MCF 10A (cell line): ENCODE results near the gene IL36B. TPM values are rescaled to one million over a fixed set of nuclear protein-coding genes. Genes with fewer than 3 reads are reported as not detected.

Experiments used
- BruUV-seq: library from RNA; stranded (reverse); fragments of 400-500 nt; replicated peaks from 2 replicates; lab custom pipeline; 2021; lab: Mats Ljungman, UMichigan
- CTCF ChIA-PET: fragments of 300-600 bp; sonication (Branson Sonifier 250); formaldehyde crosslinking; extraction: SDS; loops from one replicate; lab custom pipeline; 2021; ENCODE audit warnings: antibody characterized with exemption, inconsistent platforms; lab: Yijun Ruan, JAX
- POLR2A ChIA-PET: fragments of 300-600, 350-650 bp; sonication (Branson Sonifier 250); formaldehyde crosslinking; extraction: SDS; loops from one replicate; lab custom pipeline; 2020; ENCODE audit warnings: antibody characterized with exemption, inconsistent platforms; lab: Yijun Ruan, JAX
- DNase-seq: peaks from one replicate; pipeline ENCODE4 v3.0.0-alpha.2; 2018; ENCODE audit not compliant: unreplicated experiment
- H3K27ac Mint-ChIP-seq: one replicate; pipeline ENCODE4 v1.8.0; 2022; ENCODE audit warnings: mild to moderate bottlenecking, low read depth, mixed read lengths; ENCODE audit not compliant: unreplicated experiment
- H3K27me3 Mint-ChIP-seq: one replicate; pipeline ENCODE4 v1.8.0; 2022; ENCODE audit warnings: mixed read lengths; ENCODE audit not compliant: insufficient read depth, unreplicated experiment
- H3K36me3 Mint-ChIP-seq: one replicate; pipeline ENCODE4 v1.8.0; 2022; ENCODE audit warnings: mild to moderate bottlenecking, moderate library complexity, mixed read lengths; ENCODE audit not compliant: insufficient read depth, unreplicated experiment
- H3K4me1 Mint-ChIP-seq: one replicate; pipeline ENCODE4 v1.8.0; 2022; ENCODE audit warnings: mixed read lengths; ENCODE audit not compliant: insufficient read depth, unreplicated experiment
- H3K4me3 Mint-ChIP-seq: one replicate; pipeline ENCODE4 v1.8.0; 2022; ENCODE audit warnings: mild to moderate bottlenecking, moderate library complexity, mixed read lengths; ENCODE audit not compliant: unreplicated experiment
- H3K9me3 Mint-ChIP-seq: one replicate; pipeline ENCODE4 v1.8.0; 2022; ENCODE audit warnings: mixed read lengths; ENCODE audit not compliant: unreplicated experiment
- CTCF ChIP-seq: fragments of 200-600 bp; IDR thresholded peaks from one replicate; pipeline ENCODE4 v1.8.0; 2022; ENCODE audit warnings: antibody characterized with exemption, mild to moderate bottlenecking; ENCODE audit not compliant: unreplicated experiment
- intact Hi-C: fragments of 100-400 bp; cut with micrococcal nuclease; formaldehyde crosslinking; loops from 2 replicates; pipeline ENCODE4 v1.14.1; 2022
- total RNA-seq: library from RNA; stranded (reverse); gene quantifications from 2 replicates; pipeline ENCODE4 v1.2.3, GENCODE V29; 2022

IL36B gene
- total RNA-seq, 1 experiment from 2014 or later = not detected

GRCh38 chr2:113067681-113068080 is 15.0 kb upstream of the IL36B start, which contains the start of gene IL1F10:
TSS of gene IL1F10 (plus strand) at chr2:113067970. CDS start at chr2:113072739, 4,769 bp downstream.
- no TSS peak for BruUV-seq
- CTCF ChIA-PET = interaction anchor here (1.0 kb wide), 1 partner anchor 109 kb away, joined by 3 read pairs; no protein-coding TSS in a partner anchor
- Mint-ChIP-seq H3K27me3 (no peaks in the 10 kb centered on the region), H3K9me3 (peaks cover 8% of the 10 kb centered on the region), H3K36me3 (peaks cover 6% of the 10 kb centered on the region), H3K4me3 (no peak within 1 kb of the TSS), H3K27ac (no peak within 1 kb of the TSS), H3K4me1 (peaks cover 15% of the 10 kb centered on the region)
- DNase-seq = no peak
- TF ChIP-seq CTCF = no peak
- intact Hi-C loops = no loop called here
- POLR2A ChIA-PET = interaction anchor here (1.5 kb wide), 1 partner anchor 10 kb away, joined by 3 read pairs; no protein-coding TSS in a partner anchor

GRCh38 chr2:113064898-113065297 is 12.2 kb upstream of the IL36B start:
- Mint-ChIP-seq H3K27ac (no peak overlapping the region), H3K4me3 (no peak overlapping the region), H3K36me3 (peaks cover 6% of the 10 kb centered on the region), H3K27me3 (no peaks in the 10 kb centered on the region), H3K9me3 (peaks cover 8% of the 10 kb centered on the region), H3K4me1 (peaks cover 13% of the 10 kb centered on the region)
- no peak for TF ChIP-seq CTCF
- CTCF ChIA-PET = no interaction called here
- POLR2A ChIA-PET = no interaction called here
- no TSS peak for BruUV-seq
- intact Hi-C loops = no loop called here
- DNase-seq = no peak

GRCh38 chr2:113064281-113064680 is 11.6 kb upstream of the IL36B start:
- no TSS peak for BruUV-seq
- ChIA-PET CTCF (interaction anchor here (0.9 kb wide), 1 partner anchor 123 kb away, joined by 3 read pairs; no protein-coding TSS in a partner anchor), POLR2A (no interaction called here)
- peaks cover 6% of the 10 kb centered on the region for H3K36me3 Mint-ChIP-seq
- peaks cover 8% of the 10 kb centered on the region for H3K9me3 Mint-ChIP-seq
- intact Hi-C loops = no loop called here
- H3K4me1 Mint-ChIP-seq = peaks cover 6% of the 10 kb centered on the region
- H3K27me3 Mint-ChIP-seq = no peaks in the 10 kb centered on the region
- TF ChIP-seq CTCF = no peak
- no peak overlapping the region for H3K4me3 Mint-ChIP-seq
- H3K27ac Mint-ChIP-seq = no peak overlapping the region
- no peak for DNase-seq

- no peak for DNase-seq
- Mint-ChIP-seq H3K27ac (no peak overlapping the region), H3K4me3 (no peak overlapping the region), H3K9me3 (no peaks in the 10 kb centered on the region), H3K4me1 (no peaks in the 10 kb centered on the region), H3K27me3 (no peaks in the 10 kb centered on the region), H3K36me3 (peaks cover 6% of the 10 kb centered on the region)
- BruUV-seq = no TSS peak
- ChIA-PET POLR2A (no interaction called here), CTCF (interaction anchor here (0.7 to 1.3 kb wide), 2 partner anchors 16 to 52 kb away, joined by 3 to 4 read pairs; no protein-coding TSS in a partner anchor)
- intact Hi-C loops = no loop called here
- TF ChIP-seq CTCF = no peak
Observed at GRCh38 chr2:113061896-113062770, 9.5 kb upstream of the IL36B start.
